ENCODE results near the gene KRTAP4-1.

GRCh38 chr17:41149652-41149985 lies 35.1 kb downstream of the KRTAP4-1 start, which contains the start of gene KRTAP4-5:
- TF ChIP-seq RAD21 (IDR thresholded peaks at IDR 0.05) (no peak), CTCF (IDR thresholded peaks at IDR 0.05; ENCODE audit: low read depth, low read length, missing input control) (no peak), YY1 (IDR thresholded peaks at IDR 0.05) (no peak), ATF3 (IDR thresholded peaks at IDR 0.05) (no peak), MAX (IDR thresholded peaks at IDR 0.05) (no peak), NR2F2 (IDR thresholded peaks at IDR 0.05) (no peak), HNF4G (IDR thresholded peaks at IDR 0.05) (no peak), TAF1 (conservative IDR thresholded peaks at IDR 0.05) (no peak), JUND (IDR thresholded peaks at IDR 0.05) (no peak), EGR1 (IDR thresholded peaks at IDR 0.05; ENCODE audit: low read depth in 2 of 2) (no peak), SP1 (IDR thresholded peaks at IDR 0.05) (no peak), HNF4A (conservative IDR thresholded peaks at IDR 0.05) (no peak), RXRA (IDR thresholded peaks at IDR 0.05) (no peak)
- TF ChIP-seq, protein P1, sequence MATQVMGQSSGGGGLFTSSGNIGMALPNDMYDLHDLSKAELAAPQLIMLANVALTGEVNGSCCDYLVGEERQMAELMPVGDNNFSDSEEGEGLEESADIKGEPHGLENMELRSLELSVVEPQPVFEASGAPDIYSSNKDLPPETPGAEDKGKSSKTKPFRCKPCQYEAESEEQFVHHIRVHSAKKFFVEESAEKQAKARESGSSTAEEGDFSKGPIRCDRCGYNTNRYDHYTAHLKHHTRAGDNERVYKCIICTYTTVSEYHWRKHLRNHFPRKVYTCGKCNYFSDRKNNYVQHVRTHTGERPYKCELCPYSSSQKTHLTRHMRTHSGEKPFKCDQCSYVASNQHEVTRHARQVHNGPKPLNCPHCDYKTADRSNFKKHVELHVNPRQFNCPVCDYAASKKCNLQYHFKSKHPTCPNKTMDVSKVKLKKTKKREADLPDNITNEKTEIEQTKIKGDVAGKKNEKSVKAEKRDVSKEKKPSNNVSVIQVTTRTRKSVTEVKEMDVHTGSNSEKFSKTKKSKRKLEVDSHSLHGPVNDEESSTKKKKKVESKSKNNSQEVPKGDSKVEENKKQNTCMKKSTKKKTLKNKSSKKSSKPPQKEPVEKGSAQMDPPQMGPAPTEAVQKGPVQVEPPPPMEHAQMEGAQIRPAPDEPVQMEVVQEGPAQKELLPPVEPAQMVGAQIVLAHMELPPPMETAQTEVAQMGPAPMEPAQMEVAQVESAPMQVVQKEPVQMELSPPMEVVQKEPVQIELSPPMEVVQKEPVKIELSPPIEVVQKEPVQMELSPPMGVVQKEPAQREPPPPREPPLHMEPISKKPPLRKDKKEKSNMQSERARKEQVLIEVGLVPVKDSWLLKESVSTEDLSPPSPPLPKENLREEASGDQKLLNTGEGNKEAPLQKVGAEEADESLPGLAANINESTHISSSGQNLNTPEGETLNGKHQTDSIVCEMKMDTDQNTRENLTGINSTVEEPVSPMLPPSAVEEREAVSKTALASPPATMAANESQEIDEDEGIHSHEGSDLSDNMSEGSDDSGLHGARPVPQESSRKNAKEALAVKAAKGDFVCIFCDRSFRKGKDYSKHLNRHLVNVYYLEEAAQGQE (IDR thresholded peaks at IDR 0.05), result no peak
